ENCODE results near the gene GOLGA6C.
"Not testable (repeated sequence)": the region's sequence is repeated elsewhere in the genome, so short reads cannot be mapped to it uniquely, and the experiment has no call there.

The GOLGA6C gene

DNA sequence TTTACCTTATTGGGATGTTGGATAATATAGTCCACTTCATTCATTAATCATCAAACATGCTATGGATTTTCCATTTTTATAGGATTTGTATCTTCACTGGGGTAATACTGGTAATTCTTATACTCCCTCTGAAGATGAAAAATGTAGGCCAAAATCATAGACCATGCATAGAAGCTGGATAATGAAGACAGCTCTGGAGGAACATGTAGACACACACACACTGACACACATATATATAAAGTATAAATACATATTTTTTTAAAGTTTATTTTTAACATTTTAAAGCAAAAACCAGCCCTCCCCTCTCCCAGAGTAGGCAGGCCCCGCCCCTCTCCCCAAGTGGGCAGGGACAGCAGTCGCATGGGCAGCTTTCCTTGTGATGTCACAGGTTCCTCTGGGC lies at the start of gene GOLGA6C:
TSS of gene GOLGA6C (plus strand) at position 301 of the 400 bp plus-strand sequence. CDS start 265 bp downstream, outside the sequence.
- DNase-seq (ENCODE audit: low spot score) = not testable (repeated sequence)

DNA sequence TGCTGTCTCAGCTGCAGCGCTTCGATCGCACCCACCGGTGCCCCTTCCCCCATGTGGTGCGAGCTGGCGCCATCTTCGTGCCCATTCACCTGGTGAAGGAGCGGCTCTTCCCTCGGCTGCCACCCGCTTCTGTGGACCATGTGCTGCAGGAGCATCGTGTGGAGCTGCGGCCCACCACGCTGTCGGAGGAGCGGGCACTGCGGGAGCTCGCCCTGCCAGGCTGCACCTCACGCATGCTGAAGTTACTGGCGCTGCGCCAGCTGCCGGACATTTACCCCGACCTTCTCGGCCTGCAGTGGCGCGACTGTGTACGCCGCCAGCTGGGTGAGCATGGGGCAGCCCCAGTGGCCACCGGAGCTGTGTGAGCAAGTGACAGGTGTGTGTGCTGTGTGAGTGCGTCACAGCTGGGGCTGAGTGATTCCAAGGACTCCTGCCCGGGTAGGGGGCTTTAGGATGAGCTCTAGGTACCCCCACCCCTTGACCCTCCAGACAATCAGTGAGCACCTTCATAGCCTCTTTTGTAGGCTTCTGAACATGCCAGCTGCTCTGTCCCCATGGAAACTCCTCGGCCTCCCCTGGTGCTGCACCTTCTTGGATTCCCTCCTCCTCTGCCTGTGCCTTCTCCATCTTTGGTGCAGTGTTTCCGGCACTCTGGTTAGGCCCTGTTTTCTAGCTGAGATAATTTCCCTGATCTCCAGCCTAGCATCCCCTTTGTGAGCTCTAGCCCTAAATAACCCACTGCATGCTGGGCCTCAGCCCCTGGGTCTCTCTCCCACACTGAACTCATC lies 49.4 kb upstream of the GOLGA6C start:
- no peak for DNase-seq (ENCODE audit: low spot score)

- DNase-seq (ENCODE audit: low spot score) = no peak
These were observed 48.9 kb upstream of the GOLGA6C start for GRCh38 chr15:75209289-75209676.

DNA sequence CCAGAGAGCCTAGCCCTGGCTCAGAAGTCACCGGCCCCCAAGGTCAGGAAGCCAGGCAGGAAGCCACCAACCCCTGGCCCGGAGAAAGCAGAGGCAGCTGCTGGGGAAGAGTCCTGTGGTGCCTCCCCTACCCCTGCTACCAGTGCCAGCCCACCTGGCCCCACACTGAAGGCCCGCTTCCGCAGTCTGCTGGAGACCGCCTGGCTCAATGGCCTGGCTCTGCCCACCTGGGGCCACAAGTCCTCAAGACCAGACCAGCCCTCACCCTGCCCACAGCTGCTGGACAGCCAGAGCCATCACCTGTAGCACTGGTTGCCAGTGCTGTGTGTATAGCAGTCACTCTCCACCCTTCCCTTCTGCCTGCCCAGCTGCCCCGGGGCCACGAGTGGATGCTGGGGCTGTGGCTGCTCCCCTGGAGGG lies 47.3 kb upstream of the GOLGA6C start:
- DNase-seq (ENCODE audit: low spot score) = no peak

GRCh38 chr15:75211436-75212199 lies 46.5 kb upstream of the GOLGA6C start:
- no peak for DNase-seq (ENCODE audit: low spot score)

DNA sequence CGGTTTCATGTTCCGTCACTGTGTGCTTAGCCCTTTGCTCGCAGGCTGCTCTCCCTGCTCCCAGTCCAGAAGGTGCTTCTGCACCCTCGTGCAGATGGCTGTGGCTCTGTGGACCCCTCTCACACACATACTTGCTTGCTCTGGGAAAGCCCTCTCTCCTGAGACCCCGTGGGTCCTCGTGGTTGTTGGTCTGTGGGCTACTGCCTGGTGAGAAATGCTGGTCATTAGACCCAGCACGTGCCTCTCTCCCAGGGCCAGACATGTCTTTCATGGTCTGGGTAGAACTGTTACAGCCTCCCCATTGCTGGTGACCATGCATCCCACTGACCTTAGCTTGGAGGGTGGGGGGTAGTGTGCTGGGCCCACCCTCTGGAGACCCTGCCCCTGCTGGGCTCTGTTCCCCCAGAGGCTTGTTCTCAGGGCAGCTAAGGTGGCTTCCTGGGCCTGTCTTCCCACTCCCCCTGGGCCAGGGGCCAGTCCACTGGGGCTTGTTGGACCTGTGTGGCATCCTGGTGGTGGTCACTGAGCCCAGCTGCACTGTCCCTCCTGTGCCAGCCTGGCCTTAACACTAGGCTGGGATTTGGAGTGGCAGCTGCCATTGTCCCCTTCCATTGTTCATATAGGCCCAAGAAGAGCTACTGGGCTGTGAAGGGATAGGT lies 45.8 kb upstream of the GOLGA6C start:
- DNase-seq (ENCODE audit: low spot score) = no peak

GRCh38 chr15:75213212-75213767 lies 44.8 kb upstream of the GOLGA6C start:
- DNase-seq (ENCODE audit: low spot score) = no peak

DNA sequence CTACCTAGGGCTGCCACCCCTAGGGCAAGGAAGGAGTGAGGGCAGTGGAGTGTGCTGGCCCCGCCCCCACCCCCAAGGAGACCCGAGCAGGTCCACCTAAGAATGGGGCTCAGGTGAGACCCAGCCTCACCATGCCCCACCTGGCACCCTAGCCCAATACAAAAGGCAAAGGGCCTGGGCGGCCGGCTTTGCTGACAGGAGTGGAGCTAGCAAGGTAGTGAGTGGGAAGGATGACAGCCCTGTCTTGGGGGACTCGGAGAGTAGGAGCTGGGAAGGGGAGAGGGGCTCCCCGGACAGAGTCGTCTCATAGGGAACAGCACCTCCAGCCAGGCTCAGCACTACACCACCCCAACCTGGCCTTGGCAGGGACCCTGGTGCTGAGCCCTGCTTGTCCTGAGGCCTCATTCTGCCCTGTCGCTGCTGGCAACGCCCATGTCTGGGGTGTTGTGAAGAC lies 44.3 kb upstream of the GOLGA6C start:
- DNase-seq (ENCODE audit: low spot score) = no peak

DNA sequence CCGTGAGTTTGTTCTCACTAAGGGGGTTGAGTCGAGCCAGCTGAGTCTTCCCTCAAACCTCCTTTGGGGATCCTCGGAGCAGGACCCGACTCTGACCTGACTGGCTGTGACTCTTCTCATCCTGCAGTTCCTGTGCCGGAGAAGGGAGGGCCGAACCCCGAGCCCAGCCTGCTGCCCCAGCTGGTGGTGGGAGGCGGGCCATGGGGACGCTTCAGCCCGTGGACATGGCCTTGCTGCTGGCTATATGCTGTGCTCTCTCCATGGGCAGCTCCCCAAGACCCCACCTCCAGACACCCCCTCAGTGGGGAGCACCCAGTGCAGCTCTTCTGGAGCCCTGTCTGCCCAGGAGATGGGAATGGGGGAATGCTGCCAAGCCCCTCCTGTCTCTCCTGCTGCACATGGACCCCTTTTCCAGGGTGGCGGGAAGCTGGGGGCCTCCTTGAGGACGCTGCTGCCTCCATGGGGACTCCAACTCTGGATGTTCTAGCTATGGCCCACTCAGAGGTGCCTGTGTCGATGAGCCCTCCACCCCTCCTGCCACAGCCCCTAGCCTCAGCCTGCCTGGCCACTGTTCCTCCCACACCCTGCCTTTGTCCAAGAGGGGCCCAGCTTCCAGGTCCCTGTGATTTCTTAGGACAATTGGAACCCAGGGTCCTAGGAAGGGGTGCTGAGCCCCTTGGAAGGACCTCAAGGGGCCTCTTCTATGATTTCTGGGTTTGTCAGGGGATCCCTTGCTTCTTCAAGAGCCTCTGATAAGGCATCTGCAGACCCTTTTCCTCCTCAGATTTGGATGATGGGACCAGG lies 43.6 kb upstream of the GOLGA6C start:
- no peak for DNase-seq (ENCODE audit: low spot score)

DNA sequence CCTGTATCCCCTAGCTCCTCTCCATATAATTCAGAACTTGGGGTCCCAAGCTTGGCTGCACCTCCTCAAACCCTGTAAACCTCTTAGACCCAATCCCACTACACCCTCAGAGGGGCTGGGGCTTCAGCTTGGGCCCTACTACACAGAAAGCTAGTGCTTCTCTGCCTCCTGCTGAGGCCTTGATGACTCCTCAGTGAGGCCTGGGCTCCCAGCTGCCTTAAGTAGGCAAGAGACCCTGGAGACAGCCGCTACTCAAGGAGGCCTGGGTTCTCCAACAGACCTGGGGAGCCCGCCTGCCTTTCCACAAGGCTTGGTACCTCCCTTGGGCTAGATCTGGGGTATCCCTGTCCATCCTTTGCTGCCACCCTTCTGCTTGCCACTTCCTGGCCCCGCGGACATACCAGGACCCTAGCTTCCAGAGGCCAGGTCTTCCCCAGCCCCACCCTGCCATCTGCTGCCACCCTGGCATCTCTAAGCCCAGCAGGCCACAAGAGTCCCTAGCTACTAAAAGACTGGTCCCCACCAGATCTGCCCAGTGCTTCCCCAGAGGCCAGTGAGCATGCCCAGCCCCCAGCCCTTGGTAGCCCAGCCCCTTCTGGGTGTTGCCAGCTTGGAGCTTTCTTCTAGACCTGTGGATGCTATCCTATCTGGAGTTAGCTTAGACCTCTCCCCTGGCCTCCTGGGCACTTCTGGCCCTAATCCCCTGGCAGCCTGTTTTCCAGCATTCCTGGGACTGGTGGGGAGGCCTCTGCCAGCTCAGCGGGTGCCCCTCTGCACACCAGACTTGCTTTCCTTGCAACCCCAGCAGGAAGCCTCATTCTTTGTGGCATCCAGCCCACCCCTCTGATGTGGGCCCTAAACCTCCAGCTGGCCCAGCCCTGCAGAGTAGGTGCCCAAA lies 42.8 kb upstream of the GOLGA6C start:
- DNase-seq (ENCODE audit: low spot score) = no peak

DNA sequence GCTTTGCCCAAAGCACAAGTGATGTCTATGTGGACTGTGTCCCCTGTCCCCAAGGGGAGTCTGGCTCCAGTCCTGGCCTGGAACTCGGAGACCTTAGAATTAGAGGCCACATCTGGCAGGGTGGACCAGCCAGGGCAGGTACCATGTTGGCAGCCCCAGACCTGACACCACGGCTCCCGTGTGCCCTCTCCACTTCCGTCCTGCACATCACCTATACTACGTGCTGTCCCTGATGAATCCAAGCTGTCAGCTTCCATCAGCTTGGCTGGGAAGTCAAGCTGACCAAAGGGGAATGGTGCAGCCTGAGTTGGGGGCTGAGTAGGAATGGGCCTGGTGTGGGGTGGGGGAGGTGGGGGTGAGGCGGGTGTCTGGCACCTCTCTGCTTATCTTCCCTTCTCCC lies 41.1 kb upstream of the GOLGA6C start:
- DNase-seq (ENCODE audit: low spot score) = no peak

DNA sequence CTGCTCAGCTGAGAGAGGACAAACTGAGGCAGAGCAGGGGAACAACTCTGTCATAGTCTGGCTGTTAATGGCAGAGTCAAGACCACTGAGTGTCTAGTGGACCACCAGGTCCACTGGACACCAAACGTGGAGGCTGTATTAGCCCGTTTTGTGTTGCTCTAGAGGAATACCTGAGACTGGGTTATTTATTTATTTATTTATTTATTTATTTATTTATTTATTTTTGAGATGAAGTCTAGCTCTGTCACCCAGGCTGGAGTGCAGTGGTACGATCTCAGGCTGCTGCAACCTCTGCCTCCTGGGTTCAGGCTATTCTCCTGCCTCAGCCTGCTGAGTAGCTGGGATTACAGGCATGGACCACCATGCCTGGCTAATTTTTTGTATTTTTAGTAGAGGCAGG lies 40.6 kb upstream of the GOLGA6C start:
- not testable (repeated sequence) for DNase-seq (ENCODE audit: low spot score)

DNA sequence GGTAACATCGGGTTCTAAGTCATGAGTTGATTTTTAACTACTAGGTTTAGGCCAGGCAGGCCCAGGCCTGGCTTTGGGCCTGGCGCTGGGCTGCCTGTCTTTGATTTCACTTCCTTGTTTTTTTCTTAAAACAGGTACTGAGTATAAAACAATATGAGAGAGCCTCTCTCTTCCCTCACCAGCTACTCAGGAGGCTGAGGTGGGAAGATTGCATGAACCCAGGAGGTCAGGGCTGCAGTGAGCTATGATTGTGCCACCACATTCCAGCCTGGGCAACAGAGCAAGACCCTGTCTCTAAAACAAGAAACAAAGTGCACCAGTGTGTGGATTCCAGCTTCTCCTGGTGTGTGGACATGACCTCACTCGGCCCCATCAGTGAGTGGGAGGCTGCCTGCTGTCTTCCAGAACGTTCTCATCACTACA lies 38.6 kb upstream of the GOLGA6C start:
- DNase-seq (ENCODE audit: low spot score) = not testable (repeated sequence)

DNA sequence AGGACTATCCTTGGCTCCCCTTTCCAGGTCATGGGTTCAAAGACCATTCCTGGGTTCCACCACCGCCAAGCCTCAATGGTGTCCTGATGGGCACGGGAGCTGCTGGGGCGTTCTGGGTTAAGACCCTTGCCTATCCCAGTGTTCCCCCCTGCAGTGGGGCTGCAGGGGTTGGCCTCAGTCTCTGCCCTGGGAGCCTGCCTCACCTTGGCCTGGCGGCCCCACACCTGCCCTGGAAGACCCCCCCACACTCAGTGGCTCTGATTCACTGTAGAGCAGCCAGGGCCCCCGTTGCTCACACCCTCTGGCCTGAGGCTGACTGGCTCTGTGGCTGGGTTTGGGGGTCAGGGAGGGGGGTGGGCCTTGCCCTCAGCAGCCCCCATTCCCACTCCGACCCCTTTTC lies 34.4 kb upstream of the GOLGA6C start:
- no peak for DNase-seq (ENCODE audit: low spot score)

DNA sequence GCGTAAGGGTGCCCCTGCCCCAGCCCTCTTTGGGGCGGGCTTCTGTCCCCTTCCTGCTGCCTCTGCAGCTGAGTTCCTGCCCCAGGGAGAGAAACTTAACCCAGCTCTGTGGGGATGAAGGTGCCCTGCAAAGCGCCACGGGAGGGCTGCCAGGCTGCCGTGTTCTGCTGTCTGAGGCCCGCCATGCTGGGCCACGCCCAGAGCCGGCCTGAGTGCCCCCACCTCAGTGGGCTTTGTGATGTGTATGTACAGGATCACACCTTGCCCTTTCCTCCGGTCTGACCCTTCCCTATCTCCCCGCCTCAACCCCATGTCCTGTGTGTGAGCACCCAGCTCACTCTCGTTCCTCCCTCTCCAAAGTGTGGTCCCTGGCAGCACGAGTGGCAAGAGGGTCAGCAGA lies 33.9 kb upstream of the GOLGA6C start:
- DNase-seq (ENCODE audit: low spot score) = no peak

DNA sequence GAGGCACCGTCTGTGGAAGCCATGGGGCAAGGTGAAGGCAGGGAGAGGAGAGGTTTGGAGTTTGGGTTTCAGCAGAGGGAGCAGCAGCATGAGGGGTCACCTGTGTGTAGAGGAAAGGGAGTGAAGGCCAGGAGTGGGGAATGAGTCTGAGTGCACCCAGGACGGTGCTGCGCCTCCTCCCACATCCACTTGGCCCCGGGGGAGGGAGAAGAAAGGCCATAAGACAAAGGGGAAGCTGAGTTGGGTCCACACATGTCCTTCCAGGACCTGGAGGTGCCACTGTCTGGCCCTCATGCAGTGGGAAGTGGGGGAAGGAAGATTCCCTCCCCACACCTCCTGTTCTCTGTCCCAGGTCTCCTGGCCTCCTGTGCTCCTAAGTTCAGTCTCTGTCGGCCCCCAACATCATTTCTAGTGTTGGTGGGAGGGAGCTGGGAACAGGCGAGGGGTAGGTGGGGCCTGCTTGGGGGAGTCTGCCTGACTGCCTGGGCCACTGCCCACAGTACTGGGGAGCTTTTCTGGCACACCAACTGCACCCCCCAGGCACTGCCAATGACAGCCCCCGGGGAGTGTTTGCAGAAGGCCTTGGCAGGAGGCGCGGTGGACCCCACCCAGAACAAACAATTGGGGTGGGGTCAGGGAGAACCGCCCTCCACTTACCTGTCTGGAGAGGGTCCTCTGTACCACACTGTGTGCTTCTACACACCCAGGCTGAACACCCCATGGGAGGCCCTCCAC lies 32.9 kb upstream of the GOLGA6C start:
- DNase-seq (ENCODE audit: low spot score) = not testable (repeated sequence)

DNA sequence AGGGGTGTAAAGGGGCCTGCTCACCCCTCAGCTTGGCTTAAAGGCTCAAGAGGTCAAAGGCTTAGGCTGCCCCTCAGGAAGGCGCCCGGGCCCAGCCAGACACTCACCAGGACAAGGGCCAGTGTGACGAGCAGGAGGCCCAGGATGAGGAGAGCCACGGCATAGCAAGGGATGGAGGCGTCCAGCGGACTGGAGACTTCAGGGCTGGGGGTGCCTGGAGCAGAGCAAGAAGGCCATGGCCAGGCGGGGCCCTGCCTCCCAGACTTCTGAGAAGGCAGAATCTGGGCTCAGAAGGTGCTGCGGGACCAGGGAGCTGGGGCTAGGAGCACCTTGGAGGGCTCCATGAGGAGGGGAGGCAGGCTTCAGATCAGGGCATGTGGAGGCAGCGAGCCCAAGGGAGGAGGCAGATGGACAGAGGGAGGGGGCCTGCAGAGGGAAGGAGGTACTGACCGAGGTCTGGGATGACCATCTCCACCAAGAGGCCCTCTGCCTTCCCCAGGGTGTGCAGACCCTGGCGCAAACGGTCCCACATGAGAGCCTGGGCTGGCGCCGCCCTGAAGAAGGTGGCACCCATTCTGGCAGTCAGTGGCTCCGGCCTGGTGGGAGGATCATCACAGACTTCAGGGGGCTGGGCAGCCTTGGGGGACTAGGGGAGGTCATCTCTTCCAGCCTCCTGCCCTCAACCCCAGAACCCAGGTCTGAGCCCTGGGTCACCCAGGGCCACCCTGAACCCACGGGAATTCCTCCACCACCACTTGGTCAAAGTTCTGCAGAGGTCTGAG lies 32.0 kb upstream of the GOLGA6C start:
- no peak for DNase-seq (ENCODE audit: low spot score)

DNA sequence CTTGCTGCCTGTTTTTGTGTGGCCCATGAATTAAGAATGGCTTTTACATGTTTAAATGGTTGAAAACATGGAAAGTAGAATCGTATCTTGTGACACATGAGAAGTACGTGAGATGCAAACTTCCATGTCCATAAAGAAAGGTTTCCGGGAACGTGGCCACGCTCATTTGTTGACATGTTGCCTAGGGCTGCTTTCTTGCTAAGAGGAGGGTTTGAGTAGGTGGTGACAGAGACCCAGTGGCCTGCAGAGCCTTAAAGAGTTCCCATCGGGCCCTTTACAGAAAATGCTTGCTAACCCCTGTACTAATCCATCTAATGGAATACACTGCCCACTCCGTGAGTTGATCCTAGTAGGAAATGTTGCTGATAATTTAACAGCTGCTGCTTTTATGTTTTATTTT lies 31.0 kb upstream of the GOLGA6C start:
- not testable (repeated sequence) for DNase-seq (ENCODE audit: low spot score)
